HFFc6 (cell line): ENCODE measurements around the gene MTMR10. TPM values are rescaled to one million over a fixed set of nuclear protein-coding genes. Genes with fewer than 3 reads are reported as not detected.

ENCODE experiments used
- DNase-seq: peaks from one replicate; pipeline ENCODE4 v3.0.0-alpha.2; 2018
- H3K27ac Mint-ChIP-seq: 2 replicates; pipeline ENCODE4 v1.8.0; 2020; ENCODE audit warnings: mild to moderate bottlenecking, mixed read lengths
- H3K27me3 Mint-ChIP-seq: 2 replicates; pipeline ENCODE4 v1.8.0; 2021; ENCODE audit warnings: mild to moderate bottlenecking, moderate library complexity, mixed read lengths; ENCODE audit not compliant: insufficient read depth
- H3K36me3 Mint-ChIP-seq: 2 replicates; pipeline ENCODE4 v1.8.0; 2021; ENCODE audit warnings: low read depth, mixed read lengths
- H3K4me1 Mint-ChIP-seq: 2 replicates; pipeline ENCODE4 v1.8.0; 2020; ENCODE audit warnings: low read depth, mixed read lengths
- H3K4me3 Mint-ChIP-seq: 2 replicates; pipeline ENCODE4 v1.8.0; 2020; ENCODE audit warnings: mild to moderate bottlenecking, moderate library complexity, mixed read lengths
- H3K9me3 Mint-ChIP-seq: 2 replicates; pipeline ENCODE4 v1.8.0; 2020; ENCODE audit warnings: mild to moderate bottlenecking, mixed read lengths
- total RNA-seq, 6 experiments: library from RNA; stranded (reverse); fragmentation: NEBNext Ultra II Directional; extraction: Animal tissue kit (Norgen Biotek cat#: 25700); gene quantifications; 2 replicates in 1 of 6; 3 replicates in 5 of 6; pipeline ENCODE4 v1.2.3, GENCODE V29; 2021
- TF ChIP-seq, protein P1 (sequence below): fragments of 200-600 bp; sonication (generic); IDR thresholded peaks from 2 replicates; pipeline ENCODE4 v1.5.0; 2021; ENCODE audit warnings: antibody characterized with exemption, mild to moderate bottlenecking

The MTMR10 gene
- total RNA-seq, 6 experiments from 2014 or later: 25.4 to 44.5 (median 41.5) TPM

DNA sequence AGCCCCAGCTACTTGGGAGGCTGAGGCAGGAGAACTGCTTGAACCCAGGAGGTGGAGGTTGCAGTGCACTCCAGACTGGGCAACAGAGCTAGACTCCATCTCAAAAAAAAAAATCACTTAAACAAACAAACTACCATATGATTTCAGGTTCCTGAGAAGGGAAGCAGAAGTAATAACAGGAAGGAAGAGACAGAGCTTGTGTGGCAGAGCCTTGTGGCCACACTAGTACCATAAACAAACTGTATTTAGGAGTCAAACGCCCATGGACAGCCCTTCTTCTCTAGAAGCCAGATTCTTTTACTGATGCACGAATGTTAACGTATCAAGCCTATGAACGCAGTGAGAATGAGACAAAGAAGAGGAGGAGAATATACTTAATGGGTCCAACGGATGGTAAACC, 12.0 kb downstream of the MTMR10 start:
- Mint-ChIP-seq H3K4me3 (no peak overlapping the region), H3K27ac (no peak overlapping the region), H3K36me3 (peaks cover 44% of the 10 kb centered on the region), H3K9me3 (no peaks in the 10 kb centered on the region), H3K4me1 (peaks cover 20% of the 10 kb centered on the region), H3K27me3 (no peaks in the 10 kb centered on the region; the same call in 1 of the 2 replicates)
- DNase-seq: no peak
- TF ChIP-seq, protein P1, sequence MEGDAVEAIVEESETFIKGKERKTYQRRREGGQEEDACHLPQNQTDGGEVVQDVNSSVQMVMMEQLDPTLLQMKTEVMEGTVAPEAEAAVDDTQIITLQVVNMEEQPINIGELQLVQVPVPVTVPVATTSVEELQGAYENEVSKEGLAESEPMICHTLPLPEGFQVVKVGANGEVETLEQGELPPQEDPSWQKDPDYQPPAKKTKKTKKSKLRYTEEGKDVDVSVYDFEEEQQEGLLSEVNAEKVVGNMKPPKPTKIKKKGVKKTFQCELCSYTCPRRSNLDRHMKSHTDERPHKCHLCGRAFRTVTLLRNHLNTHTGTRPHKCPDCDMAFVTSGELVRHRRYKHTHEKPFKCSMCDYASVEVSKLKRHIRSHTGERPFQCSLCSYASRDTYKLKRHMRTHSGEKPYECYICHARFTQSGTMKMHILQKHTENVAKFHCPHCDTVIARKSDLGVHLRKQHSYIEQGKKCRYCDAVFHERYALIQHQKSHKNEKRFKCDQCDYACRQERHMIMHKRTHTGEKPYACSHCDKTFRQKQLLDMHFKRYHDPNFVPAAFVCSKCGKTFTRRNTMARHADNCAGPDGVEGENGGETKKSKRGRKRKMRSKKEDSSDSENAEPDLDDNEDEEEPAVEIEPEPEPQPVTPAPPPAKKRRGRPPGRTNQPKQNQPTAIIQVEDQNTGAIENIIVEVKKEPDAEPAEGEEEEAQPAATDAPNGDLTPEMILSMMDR: no peak

GRCh38 chr15:30978328-30978727, 13.1 kb downstream of the MTMR10 start:
- Mint-ChIP-seq H3K4me3 (no peak overlapping the region), H3K36me3 (peaks cover 48% of the 10 kb centered on the region), H3K27ac (no peak overlapping the region), H3K27me3 (no peaks in the 10 kb centered on the region; the same call in 1 of the 2 replicates), H3K9me3 (no peaks in the 10 kb centered on the region), H3K4me1 (peaks cover 9% of the 10 kb centered on the region; the same call in 1 of the 2 replicates)
- TF ChIP-seq, protein P1: no peak
- DNase-seq: no peak

GRCh38 chr15:30974112-30974511, 17.3 kb downstream of the MTMR10 start:
- TF ChIP-seq, protein P1: no peak

DNA sequence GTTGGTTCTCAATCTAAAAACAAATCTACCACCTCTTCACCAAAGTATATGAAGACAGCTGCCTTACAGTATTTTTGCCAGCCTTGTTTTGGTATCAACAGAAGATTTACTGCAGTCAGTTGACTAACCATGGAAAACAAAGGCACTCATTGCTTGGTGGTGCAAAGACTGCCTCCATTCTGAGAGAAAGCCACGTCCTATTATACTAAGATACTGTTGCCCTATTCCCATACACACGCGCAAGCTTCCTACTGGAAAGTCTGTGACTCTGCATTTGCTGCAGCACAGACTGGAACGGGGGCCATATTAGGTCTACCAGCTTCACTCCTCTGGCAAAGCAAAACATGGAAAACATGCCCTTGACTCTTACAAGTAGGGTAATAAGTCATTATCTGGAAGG, 18.0 kb downstream of the MTMR10 start:
- no peaks in the 10 kb centered on the region; the same call in none of the 2 replicates for H3K27me3 Mint-ChIP-seq
- TF ChIP-seq, protein P1: no peak
- H3K36me3 Mint-ChIP-seq: peaks cover 43% of the 10 kb centered on the region
- H3K4me1 Mint-ChIP-seq: peaks cover 28% of the 10 kb centered on the region
- no peaks in the 10 kb centered on the region for H3K9me3 Mint-ChIP-seq
- DNase-seq: no peak
- H3K27ac Mint-ChIP-seq: no peak overlapping the region
- H3K4me3 Mint-ChIP-seq: no peak overlapping the region

More at GRCh38 chr15:30974112-30974511, 17.3 kb downstream of the MTMR10 start:
- Mint-ChIP-seq H3K4me1 (peaks cover 28% of the 10 kb centered on the region), H3K9me3 (no peaks in the 10 kb centered on the region), H3K27ac (no peak overlapping the region), H3K27me3 (no peaks in the 10 kb centered on the region; the same call in none of the 2 replicates), H3K36me3 (peaks cover 47% of the 10 kb centered on the region), H3K4me3 (no peak overlapping the region)
- no peak for DNase-seq

DNA sequence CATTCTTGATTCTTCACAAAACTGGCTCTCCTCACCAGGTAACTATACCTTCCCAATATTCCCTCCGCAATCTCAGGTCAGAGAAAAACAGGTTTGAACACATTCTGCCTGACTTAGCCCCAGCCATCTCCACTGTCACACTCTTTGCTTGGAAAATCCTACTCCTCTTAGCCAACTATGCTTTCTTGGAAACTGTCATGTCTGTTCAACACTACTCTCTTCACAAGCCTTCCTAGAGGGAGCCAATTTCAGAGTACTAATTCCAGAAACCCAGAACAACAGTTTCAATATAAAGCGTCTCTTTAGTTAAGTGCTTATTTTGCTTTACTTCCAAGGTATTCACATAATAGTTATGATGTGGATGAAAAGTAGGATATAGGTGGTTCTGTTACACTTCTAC, 21.7 kb downstream of the MTMR10 start:
- DNase-seq: no peak
- no peaks in the 10 kb centered on the region for H3K9me3 Mint-ChIP-seq
- H3K36me3 Mint-ChIP-seq: peaks cover 52% of the 10 kb centered on the region
- no peak overlapping the region for H3K27ac Mint-ChIP-seq
- TF ChIP-seq, protein P1: no peak
- no peak overlapping the region for H3K4me3 Mint-ChIP-seq
- H3K27me3 Mint-ChIP-seq: no peaks in the 10 kb centered on the region; the same call in 1 of the 2 replicates
- H3K4me1 Mint-ChIP-seq: peaks cover 31% of the 10 kb centered on the region

- H3K9me3 Mint-ChIP-seq: no peaks in the 10 kb centered on the region
- DNase-seq: no peak
- no peak overlapping the region for H3K4me3 Mint-ChIP-seq
- no peaks in the 10 kb centered on the region for H3K27me3 Mint-ChIP-seq
- peaks cover 12% of the 10 kb centered on the region for H3K4me1 Mint-ChIP-seq
- H3K27ac Mint-ChIP-seq: no peak overlapping the region
- TF ChIP-seq, protein P1: no peak
- peaks cover 41% of the 10 kb centered on the region for H3K36me3 Mint-ChIP-seq
These were observed 27.7 kb downstream of the MTMR10 start for GRCh38 chr15:30963681-30964080.
